ENCODE measurements around the gene CCL16.

DNA sequence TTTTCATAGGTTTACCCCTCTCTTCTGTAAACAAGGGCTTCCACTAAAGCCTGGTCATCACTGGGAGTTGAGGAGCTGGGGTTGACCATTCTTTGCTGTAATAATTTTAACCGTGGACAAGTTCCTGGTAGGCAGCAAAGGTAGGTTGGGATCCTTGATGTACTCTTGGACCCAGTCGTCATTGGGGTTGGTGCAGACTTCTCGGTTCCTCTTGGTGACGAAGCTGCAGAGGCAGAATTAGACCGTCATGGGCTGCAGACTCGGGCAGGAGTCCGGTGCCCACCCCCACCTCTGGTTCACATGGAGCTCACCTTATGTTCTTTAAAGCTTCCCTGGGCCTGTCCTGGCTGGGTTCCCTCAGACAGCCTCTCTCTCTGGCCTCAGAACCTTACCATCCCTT is 3.8 kb downstream of the CCL16 start:
- TF ChIP-seq, protein P1, sequence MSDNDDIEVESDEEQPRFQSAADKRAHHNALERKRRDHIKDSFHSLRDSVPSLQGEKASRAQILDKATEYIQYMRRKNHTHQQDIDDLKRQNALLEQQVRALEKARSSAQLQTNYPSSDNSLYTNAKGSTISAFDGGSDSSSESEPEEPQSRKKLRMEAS (IDR thresholded peaks at IDR 0.05) = no peak
- TF ChIP-seq POLR2A (IDR thresholded peaks at IDR 0.05; ENCODE audit: low read length) (no peak), CHD4 (IDR thresholded peaks at IDR 0.05; ENCODE audit: borderline replicate concordance) (no peak), EP300 (IDR thresholded peaks at IDR 0.05) (no peak), SREBF2 (IDR thresholded peaks at IDR 0.05) (no peak)
- TF ChIP-seq, protein P2, sequence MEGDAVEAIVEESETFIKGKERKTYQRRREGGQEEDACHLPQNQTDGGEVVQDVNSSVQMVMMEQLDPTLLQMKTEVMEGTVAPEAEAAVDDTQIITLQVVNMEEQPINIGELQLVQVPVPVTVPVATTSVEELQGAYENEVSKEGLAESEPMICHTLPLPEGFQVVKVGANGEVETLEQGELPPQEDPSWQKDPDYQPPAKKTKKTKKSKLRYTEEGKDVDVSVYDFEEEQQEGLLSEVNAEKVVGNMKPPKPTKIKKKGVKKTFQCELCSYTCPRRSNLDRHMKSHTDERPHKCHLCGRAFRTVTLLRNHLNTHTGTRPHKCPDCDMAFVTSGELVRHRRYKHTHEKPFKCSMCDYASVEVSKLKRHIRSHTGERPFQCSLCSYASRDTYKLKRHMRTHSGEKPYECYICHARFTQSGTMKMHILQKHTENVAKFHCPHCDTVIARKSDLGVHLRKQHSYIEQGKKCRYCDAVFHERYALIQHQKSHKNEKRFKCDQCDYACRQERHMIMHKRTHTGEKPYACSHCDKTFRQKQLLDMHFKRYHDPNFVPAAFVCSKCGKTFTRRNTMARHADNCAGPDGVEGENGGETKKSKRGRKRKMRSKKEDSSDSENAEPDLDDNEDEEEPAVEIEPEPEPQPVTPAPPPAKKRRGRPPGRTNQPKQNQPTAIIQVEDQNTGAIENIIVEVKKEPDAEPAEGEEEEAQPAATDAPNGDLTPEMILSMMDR (IDR thresholded peaks at IDR 0.05) = no peak
- TF ChIP-seq, protein P3, sequence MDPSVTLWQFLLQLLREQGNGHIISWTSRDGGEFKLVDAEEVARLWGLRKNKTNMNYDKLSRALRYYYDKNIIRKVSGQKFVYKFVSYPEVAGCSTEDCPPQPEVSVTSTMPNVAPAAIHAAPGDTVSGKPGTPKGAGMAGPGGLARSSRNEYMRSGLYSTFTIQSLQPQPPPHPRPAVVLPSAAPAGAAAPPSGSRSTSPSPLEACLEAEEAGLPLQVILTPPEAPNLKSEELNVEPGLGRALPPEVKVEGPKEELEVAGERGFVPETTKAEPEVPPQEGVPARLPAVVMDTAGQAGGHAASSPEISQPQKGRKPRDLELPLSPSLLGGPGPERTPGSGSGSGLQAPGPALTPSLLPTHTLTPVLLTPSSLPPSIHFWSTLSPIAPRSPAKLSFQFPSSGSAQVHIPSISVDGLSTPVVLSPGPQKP (IDR thresholded peaks at IDR 0.05; ENCODE audit: low read depth, low read length) = no peak

All from A549 (cell line).